Left renal pelvis (tissue), 4 donors: ENCODE data around the gene C11orf98. TPM values are rescaled to one million over a fixed set of nuclear protein-coding genes. Genes with fewer than 3 reads are reported as not detected.
"Not testable (repeated sequence)": the region's sequence is repeated elsewhere in the genome, so short reads cannot be mapped to it uniquely, and the experiment has no call there.

Experiments
- DNase-seq, 4 donors: peaks; one replicate each; pipeline ENCODE4 v3.0.0-alpha.2; 2013; ENCODE audit warnings: low read depth in 4 of 4, low spot score in 3 of 4
- polyA plus RNA-seq, 4 donors: library from polyadenylated mRNA; unstranded; fragments of 120-200 nt; gene quantifications; one replicate each; pipeline ENCODE4 v1.2.1, GENCODE V29; 2013; ENCODE audit not compliant: insufficient read length in 4 of 4

The C11orf98 gene
- polyA plus RNA-seq, 4 donors = 44.7 to 64.6 (median 53.5) TPM

DNA sequence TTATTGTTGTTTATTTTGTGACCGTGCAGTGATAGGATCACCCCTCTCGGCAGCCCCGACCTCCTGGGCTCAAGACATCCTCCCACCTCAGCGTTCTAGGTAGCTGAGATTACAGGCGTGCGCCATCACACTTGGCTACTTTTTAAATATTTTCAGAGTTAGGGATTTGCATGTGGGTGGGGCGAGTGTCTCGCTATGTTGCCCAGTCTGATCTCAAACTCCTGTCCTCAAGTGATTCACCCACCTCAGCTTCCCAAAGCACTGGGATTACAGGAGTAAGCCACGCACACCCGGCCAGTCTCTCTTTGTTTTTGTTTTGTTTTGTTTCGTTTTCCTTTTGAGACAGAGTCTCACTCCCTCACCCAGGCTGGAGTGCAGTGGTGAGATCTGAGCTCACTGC, 10.7 kb downstream of the C11orf98 start:
- no peak for DNase-seq

DNA sequence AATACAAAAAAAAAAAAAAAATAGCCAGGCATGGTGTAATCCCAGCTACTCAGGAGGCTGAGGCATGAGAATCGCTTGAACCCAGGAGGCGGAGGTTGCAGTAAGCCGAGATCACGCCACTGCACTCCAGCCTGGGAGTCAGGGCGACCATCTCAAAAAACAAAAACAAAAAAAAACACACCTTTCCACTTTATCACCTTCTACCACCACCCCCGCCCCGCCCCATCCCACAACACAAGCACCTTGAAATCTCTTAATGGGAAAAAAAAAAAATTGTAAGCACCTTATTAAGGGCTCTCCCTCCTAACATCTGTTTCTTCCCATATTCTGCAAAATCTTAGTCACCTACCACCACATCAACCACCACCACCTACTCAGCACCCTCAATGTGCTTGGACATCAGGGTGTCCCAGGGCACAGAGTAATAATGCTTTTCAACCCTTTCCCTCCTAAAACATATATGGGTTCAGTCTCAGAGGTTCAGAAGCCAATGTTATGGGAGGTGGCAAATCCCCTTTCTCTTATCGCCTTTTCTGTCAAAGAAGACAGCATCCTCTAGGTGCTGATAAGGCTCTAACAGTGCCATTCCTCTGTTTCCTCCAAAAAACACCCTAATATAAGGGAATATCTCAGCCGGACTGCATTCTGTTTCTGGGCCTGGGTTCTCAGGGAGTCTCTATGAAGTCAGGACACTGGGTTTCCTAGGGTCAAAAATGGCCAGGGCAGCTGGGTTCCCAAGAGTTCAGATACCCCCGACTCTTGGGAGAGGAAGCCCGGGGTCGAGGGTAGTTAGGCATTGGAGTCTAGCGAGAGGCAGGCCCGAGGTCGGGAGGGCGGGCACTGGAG, 12.6 kb downstream of the C11orf98 start:
- DNase-seq = no peak

- DNase-seq = not testable (repeated sequence)
These were observed 14.7 kb downstream of the C11orf98 start for GRCh38 chr11:62650283-62650682.

DNA sequence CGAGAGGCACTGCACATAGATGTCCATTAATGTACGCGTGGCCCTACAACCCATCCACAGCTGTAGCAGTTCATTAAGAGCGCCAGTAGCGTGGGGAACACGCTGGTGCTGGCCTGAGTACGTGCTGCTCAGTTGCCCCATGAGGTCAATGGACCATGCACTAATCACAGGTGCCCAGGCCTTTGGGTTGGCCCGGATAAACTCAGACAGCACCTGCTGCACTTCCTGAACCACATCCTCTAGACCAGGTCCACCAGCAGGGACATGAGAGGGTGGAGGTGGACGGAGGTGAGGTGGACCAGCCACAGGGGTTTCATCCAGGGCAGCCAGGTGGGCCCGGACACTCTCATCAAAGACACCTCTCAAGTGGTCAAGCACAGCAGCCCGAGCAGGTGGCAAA, 15.5 kb downstream of the C11orf98 start:
- DNase-seq = no peak

DNA sequence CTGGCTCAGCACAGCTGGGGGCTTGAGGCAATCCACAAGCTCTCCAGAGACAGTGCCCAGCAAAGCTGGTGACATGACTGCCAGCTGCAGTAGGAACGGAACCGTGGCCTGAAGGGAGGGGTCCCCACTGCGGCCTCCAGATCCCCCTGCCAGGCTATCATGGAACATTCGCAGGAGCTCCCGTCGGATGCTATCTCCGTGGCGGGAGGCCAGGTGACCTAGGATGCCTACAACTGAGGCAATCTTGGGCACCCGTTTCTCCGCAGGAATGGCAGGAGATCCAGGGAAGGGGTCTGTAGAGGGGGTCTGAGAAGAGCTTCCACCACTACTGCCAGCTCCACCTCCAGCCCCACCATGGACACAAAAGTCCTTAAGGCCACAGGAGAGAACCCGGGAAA, 16.0 kb downstream of the C11orf98 start:
- DNase-seq = no peak

DNA sequence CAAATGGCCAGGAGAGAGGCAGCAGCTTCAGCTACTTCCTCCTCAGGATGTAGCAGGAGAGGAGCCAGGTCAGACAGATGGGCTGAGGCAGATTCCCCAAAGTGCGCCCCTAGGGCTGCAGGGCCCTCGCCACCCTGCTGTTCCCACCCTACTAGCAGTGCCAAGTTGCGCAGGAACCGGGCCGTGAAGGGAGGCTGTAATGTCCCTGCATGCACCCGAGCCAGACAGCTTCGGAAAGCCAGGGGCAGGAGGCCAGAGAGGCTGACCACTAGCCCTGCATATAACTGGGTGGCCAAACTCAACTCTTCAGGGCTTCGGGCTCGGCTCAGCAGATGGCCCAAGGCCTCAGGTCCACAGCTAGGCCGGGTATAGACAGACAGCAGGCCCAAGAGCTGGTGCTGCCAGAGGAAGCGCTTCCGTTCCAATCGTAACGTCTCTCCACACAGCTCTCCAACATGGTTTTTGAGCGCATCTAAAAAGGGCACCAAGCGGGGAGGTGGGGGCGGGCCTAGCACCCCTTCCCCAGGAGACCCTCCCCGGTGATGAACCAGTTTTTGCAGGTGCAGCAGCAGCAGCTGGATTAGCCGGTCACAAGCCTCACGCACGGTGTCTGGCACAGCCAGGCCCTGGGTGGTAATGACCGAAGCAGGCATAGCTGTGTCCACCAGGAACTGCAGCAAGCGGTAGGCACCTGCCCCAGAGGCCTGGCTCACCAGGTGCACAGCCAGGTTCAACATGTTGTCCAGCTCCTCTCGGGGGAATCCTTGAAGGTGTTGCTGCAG, 16.6 kb downstream of the C11orf98 start:
- DNase-seq = no peak

GRCh38 chr11:62647609-62648005, 17.4 kb downstream of the C11orf98 start:
- DNase-seq = no peak

DNA sequence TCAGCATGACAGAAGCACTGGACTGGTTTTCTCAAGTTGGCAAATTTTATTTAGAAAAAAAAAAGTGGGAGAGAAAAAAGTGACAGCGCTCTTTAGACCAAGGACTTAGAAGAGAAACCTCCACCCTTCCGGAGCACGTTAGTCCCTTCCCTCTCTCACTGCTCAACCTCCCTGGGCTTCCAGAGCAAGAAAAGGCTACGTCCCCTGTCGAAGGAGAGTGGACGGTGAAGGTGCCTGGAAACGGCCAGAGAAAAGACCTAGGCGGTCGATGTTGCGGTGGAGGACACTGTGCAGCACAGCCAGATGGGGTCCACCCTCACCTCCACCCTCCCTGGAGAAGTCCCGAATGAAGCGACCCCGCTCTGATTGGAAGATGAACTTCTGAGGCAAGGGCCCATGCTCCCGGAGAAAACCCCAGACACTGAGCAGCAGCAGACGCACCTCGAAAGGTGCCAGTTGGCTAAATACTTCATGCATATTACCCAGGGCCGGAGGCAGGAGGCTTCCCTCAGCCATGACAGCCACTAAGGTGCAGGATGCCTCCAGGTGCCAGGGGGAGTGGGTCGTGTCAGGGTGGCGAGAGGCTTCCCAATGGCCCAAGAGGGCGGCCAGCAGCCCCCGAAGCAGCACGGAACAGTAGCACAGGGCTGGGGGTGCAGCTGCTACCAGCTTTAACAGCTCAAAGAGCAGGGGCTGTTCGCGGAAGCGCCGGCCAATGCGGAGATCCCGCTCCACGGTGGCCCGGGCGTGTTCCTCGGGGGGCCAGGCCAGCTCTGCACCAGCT, 18.0 kb downstream of the C11orf98 start:
- DNase-seq = no peak

DNA sequence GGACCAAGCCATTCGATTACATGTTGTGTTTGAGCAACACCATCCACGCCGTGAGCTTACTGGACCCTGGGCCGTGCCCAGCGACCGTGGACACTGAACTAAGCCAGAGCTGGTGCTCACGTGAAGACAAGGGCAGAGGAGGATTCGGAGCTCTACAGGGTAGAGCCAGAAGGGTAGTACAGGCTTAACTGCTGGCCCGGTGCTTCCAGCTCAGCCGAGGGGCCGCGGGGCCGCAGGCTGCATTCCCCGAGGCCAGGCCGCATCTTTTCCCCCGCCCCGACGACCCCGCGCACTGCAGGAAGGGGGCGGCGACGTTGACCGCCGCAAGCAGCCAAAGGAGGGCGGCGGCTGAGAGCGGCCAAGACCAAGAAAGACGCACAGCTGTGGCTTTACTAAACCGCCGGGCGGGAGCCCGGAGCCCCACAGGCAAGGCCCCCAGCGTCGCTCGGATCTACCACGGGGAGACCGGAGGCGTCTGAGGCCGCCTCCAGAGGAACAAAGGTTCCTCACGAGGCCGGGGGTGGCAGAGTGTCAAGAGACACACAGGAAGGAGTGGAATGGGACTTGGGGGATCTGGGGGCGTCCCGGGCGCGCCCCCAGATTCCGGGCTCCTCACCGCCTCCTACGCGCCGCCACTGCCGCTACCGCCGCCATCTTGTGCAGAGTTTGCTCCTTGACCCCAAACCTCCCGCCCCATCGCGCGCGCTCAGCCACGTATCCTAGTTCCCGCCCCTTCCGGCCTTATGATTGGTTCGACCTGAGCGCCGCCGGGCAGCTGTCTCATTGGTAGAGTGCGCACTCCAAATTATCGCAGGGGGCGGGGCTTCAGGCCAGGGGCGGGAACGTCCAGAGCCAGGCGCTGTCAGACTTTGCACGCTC, 18.8 kb downstream of the C11orf98 start, which contains the start of gene GANAB:
Gene GANAB, minus strand, starts transcription at position 668 of the 879 bp plus-strand sequence. Its CDS starts 14 bp downstream, at position 654.
- DNase-seq = peak; percentile 89 to 97 (median 96)

- DNase-seq = no peak
These were observed 19.4 kb downstream of the C11orf98 start for GRCh38 chr11:62645671-62645945.

GRCh38 chr11:62644220-62644619, 20.8 kb downstream of the C11orf98 start:
- no peak for DNase-seq

DNA sequence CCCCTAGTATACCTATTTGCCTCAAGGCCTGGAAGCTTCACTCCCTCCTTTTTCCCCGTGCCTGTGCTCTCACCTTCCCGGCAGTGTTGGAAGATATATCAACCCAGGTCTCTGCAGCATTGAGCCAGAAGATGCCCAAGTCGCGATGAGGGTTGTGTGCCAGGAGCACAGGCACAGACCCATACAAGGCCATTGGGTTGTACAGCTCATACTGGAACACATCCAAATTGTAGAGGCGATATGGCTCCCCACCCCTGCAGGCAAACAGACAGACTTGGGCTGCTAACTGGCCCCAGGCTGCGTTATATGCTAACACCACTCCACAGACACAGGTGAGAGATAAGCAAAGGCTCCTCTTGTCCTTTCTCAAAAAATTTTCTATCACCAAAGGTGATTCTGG, 32.5 kb downstream of the C11orf98 start:
- no peak for DNase-seq

DNA sequence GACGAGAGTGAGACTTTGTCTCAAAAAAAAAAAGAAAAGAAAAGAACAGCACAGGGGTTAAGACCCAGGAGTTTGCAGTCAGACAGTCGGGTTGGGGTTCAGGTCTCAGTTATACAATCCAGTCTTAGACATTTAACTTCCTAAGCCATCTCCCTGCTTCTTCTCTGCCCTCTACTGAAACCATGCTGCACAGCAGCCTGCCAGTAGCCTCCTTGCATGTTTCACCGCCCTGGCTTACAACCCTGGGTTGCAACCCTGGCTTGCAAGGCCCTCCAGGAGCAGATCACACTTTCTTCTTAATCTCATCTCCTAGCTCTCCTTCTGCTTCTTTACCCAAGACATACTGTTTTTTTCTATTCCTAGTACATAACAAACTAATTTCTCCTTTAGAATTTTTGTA, 37.3 kb downstream of the C11orf98 start:
- DNase-seq = no peak

DNA sequence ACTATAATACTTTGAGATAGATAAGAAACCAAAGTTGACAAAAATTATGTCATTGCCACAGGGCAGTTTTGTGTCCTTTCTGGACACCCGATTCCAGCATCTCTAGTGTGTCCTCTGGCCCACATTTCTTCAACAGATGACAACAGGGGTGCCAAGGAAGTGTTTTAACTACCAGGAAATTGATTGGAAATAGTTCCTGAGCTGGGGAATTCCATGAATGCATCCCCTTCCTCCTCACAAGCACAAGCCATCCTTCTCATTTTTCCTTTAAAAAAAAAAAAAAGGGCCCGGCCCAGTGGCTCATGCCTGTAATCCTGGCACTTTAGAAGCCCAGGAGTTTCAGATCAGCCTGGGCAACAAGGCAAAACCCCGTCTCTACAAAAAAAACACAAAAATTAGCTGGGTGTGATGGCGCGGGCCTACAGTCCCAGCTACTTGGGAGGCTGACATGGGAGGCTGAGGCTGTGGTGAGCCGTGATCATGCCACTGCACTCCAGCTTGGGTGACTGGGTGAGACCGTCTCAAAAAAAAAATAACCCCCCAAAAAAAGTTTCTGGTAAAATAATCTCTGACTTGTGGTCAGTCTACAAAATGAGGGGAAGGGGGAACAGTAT, 42.4 kb downstream of the C11orf98 start:
- no peak for DNase-seq

GRCh38 chr11:62621567-62622470, 43.2 kb downstream of the C11orf98 start, which contains the start of gene B3GAT3:
TSS of gene B3GAT3 (minus strand) at chr11:62621986. CDS start at chr11:62621947, 39 bp downstream.
- DNase-seq = peak; percentile 87 to 94 (median 91)

- DNase-seq = no peak
These were observed 43.9 kb downstream of the C11orf98 start for GRCh38 chr11:62621027-62621566.

DNA sequence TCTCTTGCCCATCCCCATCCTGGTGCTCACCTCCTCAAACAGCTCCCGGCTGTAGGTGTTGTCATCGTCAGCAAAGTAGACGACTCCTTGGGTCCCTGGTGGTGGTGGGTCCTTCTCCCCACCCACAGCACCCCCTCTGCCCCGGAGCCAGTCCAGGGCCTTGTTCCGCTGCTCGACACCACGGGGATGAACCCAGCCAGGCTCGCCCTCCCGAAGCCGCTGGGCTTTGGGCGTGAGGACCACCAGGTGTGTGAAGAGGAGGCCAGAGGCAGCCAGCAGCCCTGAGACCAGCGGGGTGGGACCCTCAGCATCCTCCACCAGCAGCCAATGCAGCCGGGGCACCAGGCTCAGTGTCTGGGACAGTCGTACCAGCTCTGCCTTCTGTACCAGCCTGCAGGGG, 48.1 kb downstream of the C11orf98 start:
- DNase-seq = not testable (repeated sequence)

DNA sequence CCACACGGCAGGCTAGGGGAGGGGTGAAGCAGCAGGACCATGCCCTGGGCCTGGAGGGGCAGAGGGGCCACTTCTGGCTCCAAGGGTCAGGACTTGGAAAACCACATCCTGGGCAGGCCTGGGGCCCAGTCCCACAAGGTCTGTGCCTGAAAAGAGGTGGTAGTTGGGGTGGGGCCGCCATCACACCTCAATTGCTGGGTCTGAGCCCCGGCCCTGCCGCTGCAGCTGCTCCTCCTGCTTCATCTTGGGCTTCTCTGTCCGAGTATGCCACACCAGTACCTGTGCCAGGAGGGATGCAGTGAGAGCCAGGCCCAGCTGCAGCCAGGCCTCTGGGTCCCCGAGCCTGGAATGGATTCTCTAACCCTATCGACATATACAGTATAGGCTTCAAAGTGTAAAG, 49.5 kb downstream of the C11orf98 start:
- no peak for DNase-seq
